HepG2 (cell line): Measurements from ENCODE around the gene AGXT. TPM values are rescaled to one million over a fixed set of nuclear protein-coding genes. Genes with fewer than 3 reads are reported as not detected.

Experiments used
- ARNT ChIP-seq: fragments of 450-650 bp; IDR thresholded peaks from 2 replicates; pipeline ENCODE4 v1.6.1; 2017
- BRCA1 ChIP-seq: sonication (generic); formaldehyde crosslinking; IDR thresholded peaks from 2 replicates; pipeline ENCODE4 v1.4.0; 2020; ENCODE audit warnings: missing genetic modification reagents
- KAT2B ChIP-seq: fragments of 150-350 bp; IDR thresholded peaks from 2 replicates; pipeline ENCODE4 v1.6.1; 2014; ENCODE audit warnings: low read depth, low read length, borderline replicate concordance
- KDM5B ChIP-seq: sonication (generic); formaldehyde crosslinking; IDR thresholded peaks from 2 replicates; pipeline ENCODE4 v1.4.0; 2020; ENCODE audit warnings: missing genetic modification reagents, mild to moderate bottlenecking, borderline replicate concordance
- KMT2B ChIP-seq: IDR thresholded peaks from 2 replicates; pipeline ENCODE4 v1.6.1; 2016; ENCODE audit warnings: missing genetic modification reagents, missing compliant biosample characterization
- MEIS1 ChIP-seq: sonication (generic); formaldehyde crosslinking; IDR thresholded peaks from 2 replicates; pipeline ENCODE4 v1.9.0; 2021; ENCODE audit warnings: mild to moderate bottlenecking, missing genetic modification reagents, moderate library complexity, borderline replicate concordance
- RFX5 ChIP-seq: IDR thresholded peaks from 2 replicates; pipeline ENCODE4 v1.6.1; 2011; ENCODE audit warnings: low read depth, low read length, improper control_type of control experiment
- XBP1 ChIP-seq: sonication (generic); formaldehyde crosslinking; IDR thresholded peaks from 2 replicates; pipeline ENCODE4 v1.5.0; 2020; ENCODE audit warnings: missing genetic modification reagents
- ZBTB33 ChIP-seq: sonication (generic); formaldehyde crosslinking; IDR thresholded peaks from 2 replicates; pipeline ENCODE4 v1.4.0; 2020; ENCODE audit warnings: missing genetic modification reagents
- ZNF24 ChIP-seq: fragments of 450-650 bp; IDR thresholded peaks from 2 replicates; pipeline ENCODE4 v1.6.1; 2017; ENCODE audit warnings: antibody characterized with exemption, mild to moderate bottlenecking
- ZNF318 ChIP-seq: sonication (generic); formaldehyde crosslinking; IDR thresholded peaks from 2 replicates; pipeline ENCODE4 v1.4.0; 2020; ENCODE audit warnings: mild to moderate bottlenecking, missing genetic modification reagents
- ZNF432 ChIP-seq: sonication (generic); formaldehyde crosslinking; IDR thresholded peaks from 2 replicates; pipeline ENCODE4 v1.5.0; 2020; ENCODE audit warnings: missing genetic modification reagents, mild to moderate bottlenecking, borderline replicate concordance
- ZNF562 ChIP-seq: sonication (generic); formaldehyde crosslinking; IDR thresholded peaks from 2 replicates; pipeline ENCODE4 v1.8.0; 2022; ENCODE audit warnings: missing genetic modification reagents, borderline replicate concordance
- ZNF691 ChIP-seq: sonication (generic); formaldehyde crosslinking; IDR thresholded peaks from 2 replicates; pipeline ENCODE4 v1.4.0; 2020; ENCODE audit warnings: missing genetic modification reagents, low read depth, mild to moderate bottlenecking, borderline replicate concordance
- ZSCAN5A ChIP-seq: sonication (generic); formaldehyde crosslinking; IDR thresholded peaks from 2 replicates; pipeline ENCODE4 v1.8.0; 2022; ENCODE audit warnings: mild to moderate bottlenecking, missing genetic modification reagents, borderline replicate concordance
- polyA plus RNA-seq, 8 experiments: library from polyadenylated mRNA; depleted of rRNA in 3 of 8; stranded (reverse) in 7 of 8; unstranded in 1 of 8; fragments of >200 nt; fragmentation: Illumina TruSeq in 4 of 8; extraction: Trizol in 4 of 8; gene quantifications; 2 replicates each; pipeline versions ENCODE4 v1.2.1 to v1.2.3, GENCODE V29; 2011 to 2016; ENCODE audit warnings: low read depth in 4 of 8, missing spikeins in 1 of 8, mixed read lengths in 1 of 8; ENCODE audit not compliant: insufficient read depth in 1 of 8
- total RNA-seq, 5 experiments: library from RNA; depleted of rRNA; stranded (reverse); fragments of >200 nt; fragmentation: Illumina TruSeq; extraction: Trizol; gene quantifications; 2 replicates each; pipeline ENCODE4 v1.2.3, GENCODE V29; 2016; ENCODE audit warnings: low read depth in 1 of 5

AGXT gene
- total and polyA plus RNA-seq, 2 of the 13 experiments (the other 11 are each of a cell fraction or from before 2014, with no cell fraction given) = 41.9 to 96.1 TPM

- TF ChIP-seq ZNF562 (CRISPR knock-in tag) (no peak), ZNF432 (CRISPR knock-in tag) (no peak), XBP1 (CRISPR knock-in tag) (no peak), BRCA1 (peak; percentile 86; the same call in 1 of the 2 replicates), ZBTB33 (CRISPR knock-in tag) (peak; percentile 70), RFX5 (0 out of 2 replicates have a peak, but pooled peaks have one; percentile 19), KAT2B (no peak), ARNT (no peak), KDM5B (CRISPR knock-in tag) (no peak), ZNF24 (no peak), ZSCAN5A (no peak), KMT2B (CRISPR knock-in tag) (no peak; the same call in 1 of the 2 replicates), ZNF691 (peak; percentile 85), ZNF318 (CRISPR knock-in tag) (peak; percentile 86; the same call in 1 of the 2 replicates), MEIS1 (CRISPR knock-in tag) (peak; percentile 62; the same call in 1 of the 2 replicates)
These were observed 12.3 kb upstream of the AGXT start (continued) for GRCh38 chr2:240856151-240856980.
